NCI-H2029 (cell line): ENCODE data around the gene TRPM8.

Experiments
- DNase-seq: peaks from one replicate; lab custom pipeline; 2025; lab: John Stamatoyannopoulos, UW

The TRPM8 gene

GRCh38 chr2:233976087-233976486, 58.9 kb downstream of the TRPM8 start:
- DNase-seq = no peak

- DNase-seq = no peak
Measured at GRCh38 chr2:233976690-233977294, 59.6 kb downstream of the TRPM8 start.

- DNase-seq = no peak
Measured at GRCh38 chr2:233977296-233977837, 60.2 kb downstream of the TRPM8 start.

GRCh38 chr2:233979748-233980147, 62.6 kb downstream of the TRPM8 start:
- no peak for DNase-seq

GRCh38 chr2:233980955-233981561, 63.9 kb downstream of the TRPM8 start:
- no peak for DNase-seq

GRCh38 chr2:233981574-233982420, 64.6 kb downstream of the TRPM8 start:
- DNase-seq = no peak

- DNase-seq = no peak
Measured at GRCh38 chr2:233982421-233983121, 65.4 kb downstream of the TRPM8 start.

GRCh38 chr2:233983445-233983844, 66.3 kb downstream of the TRPM8 start:
- DNase-seq = no peak

GRCh38 chr2:233988581-233988980, 71.4 kb downstream of the TRPM8 start:
- no peak for DNase-seq

- no peak for DNase-seq
Measured at GRCh38 chr2:233989221-233989858, 72.2 kb downstream of the TRPM8 start.

- DNase-seq = no peak
Measured at GRCh38 chr2:233990261-233990798, 73.2 kb downstream of the TRPM8 start.

GRCh38 chr2:233991196-233991595, 74.0 kb downstream of the TRPM8 start:
- no peak for DNase-seq

GRCh38 chr2:233992513-233993217, 75.5 kb downstream of the TRPM8 start:
- no peak for DNase-seq

GRCh38 chr2:233993461-233993860, 76.3 kb downstream of the TRPM8 start:
- DNase-seq = no peak

GRCh38 chr2:233994151-233994550, 77.0 kb downstream of the TRPM8 start:
- no peak for DNase-seq

- DNase-seq = no peak
Measured at GRCh38 chr2:233996000-233996399, 78.8 kb downstream of the TRPM8 start.

GRCh38 chr2:233996461-233996860, 79.3 kb downstream of the TRPM8 start:
- no peak for DNase-seq

- DNase-seq = no peak
Measured at GRCh38 chr2:233997707-233998106, 80.5 kb downstream of the TRPM8 start.

GRCh38 chr2:233999182-233999581, 82.0 kb downstream of the TRPM8 start:
- DNase-seq = no peak

GRCh38 chr2:234001380-234002160, 84.4 kb downstream of the TRPM8 start:
- DNase-seq = no peak
